ENCODE data around the gene TIMM21. TPM values are rescaled to one million over a fixed set of nuclear protein-coding genes. Genes with fewer than 3 reads are reported as not detected.

TIMM21 gene
- total RNA-seq, 1 donor from 2014 or later, result 27.0 TPM

GRCh38 chr18:74126684-74127655, 21.4 kb upstream of the TIMM21 start:
- TF ChIP-seq, protein P1, sequence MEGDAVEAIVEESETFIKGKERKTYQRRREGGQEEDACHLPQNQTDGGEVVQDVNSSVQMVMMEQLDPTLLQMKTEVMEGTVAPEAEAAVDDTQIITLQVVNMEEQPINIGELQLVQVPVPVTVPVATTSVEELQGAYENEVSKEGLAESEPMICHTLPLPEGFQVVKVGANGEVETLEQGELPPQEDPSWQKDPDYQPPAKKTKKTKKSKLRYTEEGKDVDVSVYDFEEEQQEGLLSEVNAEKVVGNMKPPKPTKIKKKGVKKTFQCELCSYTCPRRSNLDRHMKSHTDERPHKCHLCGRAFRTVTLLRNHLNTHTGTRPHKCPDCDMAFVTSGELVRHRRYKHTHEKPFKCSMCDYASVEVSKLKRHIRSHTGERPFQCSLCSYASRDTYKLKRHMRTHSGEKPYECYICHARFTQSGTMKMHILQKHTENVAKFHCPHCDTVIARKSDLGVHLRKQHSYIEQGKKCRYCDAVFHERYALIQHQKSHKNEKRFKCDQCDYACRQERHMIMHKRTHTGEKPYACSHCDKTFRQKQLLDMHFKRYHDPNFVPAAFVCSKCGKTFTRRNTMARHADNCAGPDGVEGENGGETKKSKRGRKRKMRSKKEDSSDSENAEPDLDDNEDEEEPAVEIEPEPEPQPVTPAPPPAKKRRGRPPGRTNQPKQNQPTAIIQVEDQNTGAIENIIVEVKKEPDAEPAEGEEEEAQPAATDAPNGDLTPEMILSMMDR (IDR thresholded peaks at IDR 0.05; ENCODE audit: insufficient read depth, low read length, poor library complexity, severe bottlenecking), result no peak
- no peak for DNase-seq (ENCODE audit: low read depth)
- Histone ChIP-seq H3K36me3 (ENCODE audit: control insufficient read depth, insufficient read depth, low read length) (no peaks in the 10 kb centered on the region), H3K27me3 (ENCODE audit: control insufficient read depth, insufficient read depth, low read length) (no peaks in the 10 kb centered on the region), H3K4me3 (ENCODE audit: low read depth, low read length) (no peak overlapping the region)

DNA sequence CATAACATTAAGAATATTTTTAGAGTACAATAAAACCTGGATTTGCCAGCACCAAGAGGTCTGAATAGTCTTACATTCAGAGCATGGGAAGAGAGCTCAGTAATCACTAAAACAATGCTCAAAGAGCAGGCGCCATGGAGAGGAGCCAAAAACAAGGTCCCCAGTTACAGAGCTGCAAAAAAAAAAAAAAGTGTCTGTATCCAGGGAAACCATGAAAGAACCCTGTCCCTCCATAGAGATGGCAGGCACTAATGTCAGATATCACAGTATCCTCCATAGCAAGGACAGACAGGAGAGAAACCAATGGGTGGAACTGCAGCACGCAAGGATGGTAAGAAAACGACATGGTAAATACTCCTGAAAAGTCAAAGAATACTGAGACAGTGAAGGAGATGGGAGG, 20.2 kb upstream of the TIMM21 start:
- no peaks in the 10 kb centered on the region for H3K36me3 ChIP-seq (ENCODE audit: control insufficient read depth, insufficient read depth, low read length)
- TF ChIP-seq, protein P1 (IDR thresholded peaks at IDR 0.05; ENCODE audit: insufficient read depth, low read length, poor library complexity, severe bottlenecking), result no peak
- DNase-seq (ENCODE audit: low read depth), result no peak
- H3K4me3 ChIP-seq (ENCODE audit: low read depth, low read length), result no peak overlapping the region
- no peaks in the 10 kb centered on the region for H3K27me3 ChIP-seq (ENCODE audit: control insufficient read depth, insufficient read depth, low read length)

- Histone ChIP-seq H3K4me3 (ENCODE audit: low read depth, low read length) (no peak overlapping the region), H3K27me3 (ENCODE audit: control insufficient read depth, insufficient read depth, low read length) (no peaks in the 10 kb centered on the region), H3K36me3 (ENCODE audit: control insufficient read depth, insufficient read depth, low read length) (no peaks in the 10 kb centered on the region)
- TF ChIP-seq, protein P1 (IDR thresholded peaks at IDR 0.05; ENCODE audit: insufficient read depth, low read length, poor library complexity, severe bottlenecking), result no peak
- no peak for DNase-seq (ENCODE audit: low read depth)
These were observed 17.2 kb upstream of the TIMM21 start for GRCh38 chr18:74131124-74131523.

GRCh38 chr18:74132201-74132600, 16.1 kb upstream of the TIMM21 start:
- no peak overlapping the region for H3K4me3 ChIP-seq (ENCODE audit: low read depth, low read length)
- DNase-seq (ENCODE audit: low read depth), result no peak
- H3K36me3 ChIP-seq (ENCODE audit: control insufficient read depth, insufficient read depth, low read length), result no peaks in the 10 kb centered on the region
- TF ChIP-seq, protein P1 (IDR thresholded peaks at IDR 0.05; ENCODE audit: insufficient read depth, low read length, poor library complexity, severe bottlenecking), result no peak
- no peaks in the 10 kb centered on the region for H3K27me3 ChIP-seq (ENCODE audit: control insufficient read depth, insufficient read depth, low read length)

- Histone ChIP-seq H3K36me3 (ENCODE audit: control insufficient read depth, insufficient read depth, low read length) (no peaks in the 10 kb centered on the region), H3K27me3 (ENCODE audit: control insufficient read depth, insufficient read depth, low read length) (no peaks in the 10 kb centered on the region), H3K4me3 (ENCODE audit: low read depth, low read length) (no peak overlapping the region)
- TF ChIP-seq, protein P1 (IDR thresholded peaks at IDR 0.05; ENCODE audit: insufficient read depth, low read length, poor library complexity, severe bottlenecking), result no peak
- DNase-seq (ENCODE audit: low read depth), result no peak
These were observed 10.3 kb upstream of the TIMM21 start for GRCh38 chr18:74137920-74138538.
